ENCODE data around the gene NKAPD1. TPM values are rescaled to one million over a fixed set of nuclear protein-coding genes. Genes with fewer than 3 reads are reported as not detected.

The NKAPD1 gene
- total RNA-seq, 1 donor from 2014 or later, result 24.5 TPM

GRCh38 chr11:112114460-112114859 lies 40.4 kb downstream of the NKAPD1 start:
- Histone ChIP-seq H3K36me3 (ENCODE audit: control insufficient read depth, insufficient read depth, low read length) (no peaks in the 10 kb centered on the region), H3K27me3 (ENCODE audit: control insufficient read depth, insufficient read depth, low read length) (no peaks in the 10 kb centered on the region), H3K4me3 (ENCODE audit: low read depth, low read length) (no peak overlapping the region)
- DNase-seq (ENCODE audit: low read depth) (no peak), FAIRE-seq (no peak)
- TF ChIP-seq CTCF (IDR thresholded peaks at IDR 0.05; ENCODE audit: insufficient read depth, low read length, severe bottlenecking), result no peak

GRCh38 chr11:112115386-112115785 lies 41.3 kb downstream of the NKAPD1 start:
- H3K36me3 ChIP-seq (ENCODE audit: control insufficient read depth, insufficient read depth, low read length), result no peaks in the 10 kb centered on the region
- no peak for DNase-seq (ENCODE audit: low read depth)
- H3K27me3 ChIP-seq (ENCODE audit: control insufficient read depth, insufficient read depth, low read length), result no peaks in the 10 kb centered on the region
- TF ChIP-seq CTCF (IDR thresholded peaks at IDR 0.05; ENCODE audit: insufficient read depth, low read length, severe bottlenecking), result no peak
- H3K4me3 ChIP-seq (ENCODE audit: low read depth, low read length), result no peak overlapping the region
- FAIRE-seq, result no peak

GRCh38 chr11:112118176-112118575 lies 44.1 kb downstream of the NKAPD1 start:
- Histone ChIP-seq H3K4me3 (ENCODE audit: low read depth, low read length) (no peak overlapping the region), H3K36me3 (ENCODE audit: control insufficient read depth, insufficient read depth, low read length) (no peaks in the 10 kb centered on the region), H3K27me3 (ENCODE audit: control insufficient read depth, insufficient read depth, low read length) (no peaks in the 10 kb centered on the region)
- no peak for TF ChIP-seq CTCF (IDR thresholded peaks at IDR 0.05; ENCODE audit: insufficient read depth, low read length, severe bottlenecking)
- FAIRE-seq (no peak), DNase-seq (ENCODE audit: low read depth) (no peak)

- no peak for FAIRE-seq
- Histone ChIP-seq H3K36me3 (ENCODE audit: control insufficient read depth, insufficient read depth, low read length) (no peaks in the 10 kb centered on the region), H3K4me3 (ENCODE audit: low read depth, low read length) (no peak overlapping the region), H3K27me3 (ENCODE audit: control insufficient read depth, insufficient read depth, low read length) (no peaks in the 10 kb centered on the region)
- peak; percentile 28 for DNase-seq (ENCODE audit: low read depth)
- TF ChIP-seq CTCF (IDR thresholded peaks at IDR 0.05; ENCODE audit: insufficient read depth, low read length, severe bottlenecking), result no peak
Measured at GRCh38 chr11:112121981-112122615, 48.0 kb downstream of the NKAPD1 start.

- DNase-seq (ENCODE audit: low read depth) (no peak), FAIRE-seq (no peak)
- Histone ChIP-seq H3K27me3 (ENCODE audit: control insufficient read depth, insufficient read depth, low read length) (no peaks in the 10 kb centered on the region), H3K4me3 (ENCODE audit: low read depth, low read length) (no peak overlapping the region), H3K36me3 (ENCODE audit: control insufficient read depth, insufficient read depth, low read length) (no peaks in the 10 kb centered on the region)
- no peak for TF ChIP-seq CTCF (IDR thresholded peaks at IDR 0.05; ENCODE audit: insufficient read depth, low read length, severe bottlenecking)
Measured at GRCh38 chr11:112123129-112123528, 49.0 kb downstream of the NKAPD1 start.

GRCh38 chr11:112127056-112127455 lies 53.0 kb downstream of the NKAPD1 start:
- TF ChIP-seq CTCF (IDR thresholded peaks at IDR 0.05; ENCODE audit: insufficient read depth, low read length, severe bottlenecking), result no peak
- Histone ChIP-seq H3K4me3 (ENCODE audit: low read depth, low read length) (no peak overlapping the region), H3K27me3 (ENCODE audit: control insufficient read depth, insufficient read depth, low read length) (no peaks in the 10 kb centered on the region), H3K36me3 (ENCODE audit: control insufficient read depth, insufficient read depth, low read length) (no peaks in the 10 kb centered on the region)
- DNase-seq (ENCODE audit: low read depth) (no peak), FAIRE-seq (no peak)
